DND-41 (cell line): ENCODE data around the gene KCNN3.

Source experiments
- ATAC-seq: fragments of 200-7000 bp; cut with Tn5 transposase; 3 replicates; pipeline ENCODE4 v1.9.1; 2021; ENCODE audit warnings: low read depth; ENCODE audit not compliant: insufficient read depth
- DNase-seq: peaks from one replicate; pipeline ENCODE4 v3.0.0-alpha.2; 2020
- H2AFZ ChIP-seq: 2 replicates; pipeline ENCODE4 v1.6.0; 2012; ENCODE audit warnings: low read depth, low read length
- H3K27ac ChIP-seq: 2 replicates; pipeline ENCODE4 v1.5.1; 2012; ENCODE audit warnings: low read length, inconsistent platforms
- H3K27me3 ChIP-seq: fragments of 200-600 bp; sonication (generic); 2 replicates; pipeline ENCODE4 v1.6.0; 2012; ENCODE audit warnings: low read length, mild to moderate bottlenecking, inconsistent platforms; ENCODE audit not compliant: insufficient read depth, poor library complexity
- H3K36me3 ChIP-seq: 2 replicates; pipeline ENCODE4 v1.5.1; 2012; ENCODE audit warnings: low read length, inconsistent platforms; ENCODE audit not compliant: insufficient read depth
- H3K4me1 ChIP-seq: 2 replicates; pipeline ENCODE4 v1.5.1; 2012; ENCODE audit warnings: mild to moderate bottlenecking, low read length; ENCODE audit not compliant: insufficient read depth
- H3K4me2 ChIP-seq: 2 replicates; pipeline ENCODE4 v1.6.0; 2012; ENCODE audit warnings: mild to moderate bottlenecking, moderate library complexity, low read length, inconsistent platforms; ENCODE audit not compliant: insufficient read depth
- H3K4me3 ChIP-seq, 2 experiments: fragments of 200-600 bp in 1 of 2; shearing (Covaris generic) in 1 of 2; 2 replicates each; pipeline ENCODE4 v1.5.1; 2012 to 2016; ENCODE audit warnings: inconsistent platforms in 2 of 2, low read length in 2 of 2, mild to moderate bottlenecking in 2 of 2, low read depth in 1 of 2, moderate library complexity in 1 of 2
- H3K79me2 ChIP-seq: 2 replicates; pipeline ENCODE4 v1.6.0; 2012; ENCODE audit warnings: low read length, inconsistent platforms; ENCODE audit not compliant: insufficient read depth
- H3K9ac ChIP-seq: 2 replicates; pipeline ENCODE4 v1.6.0; 2012; ENCODE audit warnings: low read depth, mild to moderate bottlenecking, inconsistent platforms, low read length, moderate library complexity
- H3K9me3 ChIP-seq: 2 replicates; pipeline ENCODE4 v1.5.1; 2012; ENCODE audit warnings: low read length, moderate library complexity, mild to moderate bottlenecking, inconsistent platforms; ENCODE audit not compliant: insufficient read depth, severe bottlenecking
- H4K20me1 ChIP-seq: 2 replicates; pipeline ENCODE4 v1.6.0; 2012; ENCODE audit warnings: low read length; ENCODE audit not compliant: insufficient read depth
- EZH2 ChIP-seq: IDR thresholded peaks from 3 replicates; pipeline ENCODE4 v1.6.1; 2012; ENCODE audit warnings: borderline replicate concordance, low read depth, mild to moderate bottlenecking, moderate library complexity, low read length, inconsistent platforms; ENCODE audit not compliant: severe bottlenecking
- TF ChIP-seq, protein P1 (sequence below): IDR thresholded peaks from 2 replicates; pipeline ENCODE4 v1.5.1; 2012; ENCODE audit warnings: borderline replicate concordance, low read length, moderate library complexity, mild to moderate bottlenecking; ENCODE audit not compliant: poor library complexity, severe bottlenecking; ENCODE audit errors: extremely low read depth

KCNN3 gene

GRCh38 chr1:154778275-154778674, 91.8 kb downstream of the KCNN3 start:
- Histone ChIP-seq H3K36me3 (no peaks in the 10 kb centered on the region), H4K20me1 (no peaks in the 10 kb centered on the region), H3K9ac (no peak overlapping the region), H3K4me2 (no peak overlapping the region), H3K27me3 (no peaks in the 10 kb centered on the region), H2AFZ (no peak overlapping the region), H3K4me3 (no peak overlapping the region), H3K9me3 (no peaks in the 10 kb centered on the region), H3K27ac (no peak overlapping the region), H3K79me2 (no peaks in the 10 kb centered on the region), H3K4me1 (no peaks in the 10 kb centered on the region)
- DNase-seq = no peak
- TF ChIP-seq EZH2 = no peak
- TF ChIP-seq, protein P1, sequence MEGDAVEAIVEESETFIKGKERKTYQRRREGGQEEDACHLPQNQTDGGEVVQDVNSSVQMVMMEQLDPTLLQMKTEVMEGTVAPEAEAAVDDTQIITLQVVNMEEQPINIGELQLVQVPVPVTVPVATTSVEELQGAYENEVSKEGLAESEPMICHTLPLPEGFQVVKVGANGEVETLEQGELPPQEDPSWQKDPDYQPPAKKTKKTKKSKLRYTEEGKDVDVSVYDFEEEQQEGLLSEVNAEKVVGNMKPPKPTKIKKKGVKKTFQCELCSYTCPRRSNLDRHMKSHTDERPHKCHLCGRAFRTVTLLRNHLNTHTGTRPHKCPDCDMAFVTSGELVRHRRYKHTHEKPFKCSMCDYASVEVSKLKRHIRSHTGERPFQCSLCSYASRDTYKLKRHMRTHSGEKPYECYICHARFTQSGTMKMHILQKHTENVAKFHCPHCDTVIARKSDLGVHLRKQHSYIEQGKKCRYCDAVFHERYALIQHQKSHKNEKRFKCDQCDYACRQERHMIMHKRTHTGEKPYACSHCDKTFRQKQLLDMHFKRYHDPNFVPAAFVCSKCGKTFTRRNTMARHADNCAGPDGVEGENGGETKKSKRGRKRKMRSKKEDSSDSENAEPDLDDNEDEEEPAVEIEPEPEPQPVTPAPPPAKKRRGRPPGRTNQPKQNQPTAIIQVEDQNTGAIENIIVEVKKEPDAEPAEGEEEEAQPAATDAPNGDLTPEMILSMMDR = no peak
- ATAC-seq = no peak

DNA sequence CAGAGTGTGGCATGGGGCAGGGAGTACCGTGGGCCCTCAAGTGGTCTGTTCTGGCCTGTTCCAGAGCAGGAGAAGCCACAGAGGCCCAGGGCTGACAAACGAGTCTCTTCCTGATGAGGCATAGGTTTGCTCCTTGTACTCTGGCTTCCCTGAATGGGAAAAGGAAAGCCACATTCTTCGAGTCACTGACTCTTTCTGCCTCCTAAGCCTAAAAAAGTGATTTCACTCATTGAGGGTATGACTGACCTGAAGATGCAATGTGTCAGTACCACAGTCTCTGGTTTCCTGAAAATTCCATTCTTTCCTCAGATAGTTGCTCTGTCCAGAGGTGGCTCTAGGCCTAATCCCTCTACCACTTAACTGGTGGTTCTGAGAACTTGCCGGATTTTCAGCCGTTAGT, 92.3 kb downstream of the KCNN3 start:
- ATAC-seq = no peak
- no peak for DNase-seq
- H3K36me3 ChIP-seq = no peaks in the 10 kb centered on the region
- no peaks in the 10 kb centered on the region for H3K9me3 ChIP-seq
- H3K4me2 ChIP-seq = no peak overlapping the region
- no peak overlapping the region for H3K9ac ChIP-seq
- no peaks in the 10 kb centered on the region for H3K27me3 ChIP-seq
- no peak for TF ChIP-seq EZH2
- TF ChIP-seq, protein P1 = no peak
- H3K4me3 ChIP-seq = no peak overlapping the region
- no peak overlapping the region for H2AFZ ChIP-seq
- no peaks in the 10 kb centered on the region for H3K79me2 ChIP-seq
- H3K27ac ChIP-seq = no peak overlapping the region
- no peaks in the 10 kb centered on the region for H3K4me1 ChIP-seq
- no peaks in the 10 kb centered on the region for H4K20me1 ChIP-seq

DNA sequence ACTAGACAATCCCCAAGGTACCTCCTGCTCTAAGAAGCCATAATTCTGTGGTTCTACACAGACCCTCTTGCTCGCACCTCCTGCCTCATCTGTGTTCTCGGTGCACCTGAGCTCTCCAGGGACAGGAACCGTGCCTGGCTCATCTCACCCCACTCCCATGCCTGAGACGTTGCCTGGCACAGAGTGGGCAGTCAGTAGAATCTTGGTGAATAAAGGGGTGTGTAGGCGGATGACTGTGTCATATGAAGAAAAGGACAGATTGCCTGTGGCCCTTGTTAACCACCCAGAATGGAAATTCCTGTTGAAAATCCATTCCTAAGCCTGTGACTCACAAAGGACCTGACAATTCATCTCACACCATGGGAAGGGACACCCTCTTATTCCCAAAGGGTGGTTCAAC, 92.9 kb downstream of the KCNN3 start:
- Histone ChIP-seq H3K79me2 (no peaks in the 10 kb centered on the region), H2AFZ (no peak overlapping the region), H4K20me1 (no peaks in the 10 kb centered on the region), H3K9me3 (no peaks in the 10 kb centered on the region), H3K36me3 (no peaks in the 10 kb centered on the region), H3K9ac (no peak overlapping the region), H3K27me3 (no peaks in the 10 kb centered on the region), H3K4me2 (no peak overlapping the region), H3K4me3 (no peak overlapping the region), H3K27ac (no peak overlapping the region), H3K4me1 (no peaks in the 10 kb centered on the region)
- TF ChIP-seq, protein P1 = no peak
- TF ChIP-seq EZH2 = no peak
- ATAC-seq (no peak), DNase-seq (no peak)
